Heart right ventricle (tissue), 16 donors: ENCODE data around the gene MACROD2. TPM values are rescaled to one million over a fixed set of nuclear protein-coding genes. Genes with fewer than 3 reads are reported as not detected.

ENCODE experiments used
- ATAC-seq, 8 donors: fragments of 200-7000 bp; cut with Tn5 transposase; one replicate each; pipeline ENCODE4 v1.9.1; 2020; ENCODE audit warnings: mild to moderate bottlenecking in 8 of 8, moderate library complexity in 8 of 8, moderate number of reproducible peaks in 1 of 8
- DNase-seq, 2 donors: peaks; one replicate each; pipeline ENCODE4 v3.0.0-alpha.2; 2020
- H3K27ac ChIP-seq, 10 donors: fragments of 200-600 bp; sonication (generic) in 2 of 10; one replicate each; pipeline versions ENCODE4 v1.5.0 to v1.8.0; 2020 to 2022; ENCODE audit warnings: mild to moderate bottlenecking in 3 of 10
- H3K27me3 ChIP-seq, 7 donors: fragments of 200-600 bp; one replicate each; pipeline ENCODE4 v1.8.0; 2021 to 2022; ENCODE audit warnings: mild to moderate bottlenecking in 2 of 7
- H3K36me3 ChIP-seq, 9 donors: fragments of 200-600 bp; sonication (generic) in 1 of 9; one replicate each; pipeline versions ENCODE4 v1.5.0 to v1.8.0; 2020 to 2022; ENCODE audit warnings: mild to moderate bottlenecking in 2 of 9
- H3K4me1 ChIP-seq, 9 donors: fragments of 200-600 bp; sonication (generic) in 1 of 9; one replicate each; pipeline versions ENCODE4 v1.5.0 to v1.8.0; 2020 to 2022; ENCODE audit warnings: mild to moderate bottlenecking in 4 of 9
- H3K4me3 ChIP-seq, 10 donors: fragments of 200-600 bp; sonication (generic) in 2 of 10; one replicate each; pipeline versions ENCODE4 v1.5.0 to v1.8.0; 2020 to 2022; ENCODE audit warnings: mild to moderate bottlenecking in 7 of 10, moderate library complexity in 2 of 10
- H3K9me3 ChIP-seq, 11 donors: fragments of 200-600 bp in 10 of 11; sonication (generic) in 2 of 11; one replicate each; pipeline versions ENCODE4 v1.5.0 to v1.8.0; 2013 to 2022; ENCODE audit warnings: mild to moderate bottlenecking in 2 of 11, control low read depth in 1 of 11, moderate library complexity in 1 of 11
- WGBS, 2 donors: extraction: QIAGEN DNeasy Blood & Tissue Kit; methylation state at CpG; one replicate each; pipeline ENCODE4 v1.1.7; 2013; ENCODE audit warnings: inconsistent platforms in 1 of 2; 5-methylcytosine and 5-hydroxymethylcytosine counted together
- intact Hi-C, 10 donors: fragments of 100-400 bp; cut with DNase I; formaldehyde crosslinking; loops; one replicate each; pipeline versions ENCODE4 v1.11.1 to v1.14.2; 2022
- polyA plus RNA-seq, 2 donors: library from polyadenylated mRNA; stranded (reverse); fragments of 200-250 nt; gene quantifications; one replicate each; pipeline ENCODE4 v1.2.3, GENCODE V29; 2013
- total RNA-seq, 10 donors: library from RNA; stranded (reverse); fragmentation: NEBNext Ultra II Directional in 3 of 10; extraction: Animal tissue kit (Norgen Biotek cat#: 25700) in 3 of 10; gene quantifications; one replicate each; pipeline versions ENCODE4 v1.2.1 to v1.2.4, GENCODE V29; 2021 to 2023
- TF ChIP-seq, protein P1 (sequence below), 9 donors: fragments of 200-600 bp; sonication (generic) in 2 of 9; IDR thresholded peaks; one replicate each; pipeline versions ENCODE4 v1.5.0 to v1.8.0; 2021 to 2022; ENCODE audit warnings: antibody characterized with exemption in 9 of 9, mild to moderate bottlenecking in 5 of 9, moderate library complexity in 1 of 9
- donor health status: Arrhythmogenic right ventricular cardiomyopathy.
- donor health status: ischemic (EF 13 %, LVEDD 7.1; RV severe dilation, severe dysfunction).
- donor health status: healthy with polysubstance abuse.
- donor health status: DM: no; HTN: yes; CAD: no.
- donor health status: DM: no; HTN: no; CAD: no.
- donor health status: ischemic (EF 25% LVEDD 6.9; RV normal size, moderate dysfunction).
- donor health status: ischemic (EF 25% LVEDD 5.7; RV mildly dilated, moderate dysfunction).
- donor health status: healthy.
- donor health status: DM: yes; HTN: yes; CAD: no.
- donor health status: Ischemic cardiomyopathy.
- donor health status: ischemic (EF 35%, LVEDD 5.7; RV mildly dilated, moderate dysfunction).
- donor health status: nonischemic (EF 11% LVEDD 7.7; RV severe dilation, severe dysfunction).
- donor health status: DM: yes; HTN: yes; CAD: no.
- donor health status: PGD.
- donor health status: ischemic (EF 29% LVEDD 5.4; RV normal size, mild dysfunction).
- donor health status: nonischemic (EF 23%, LVEDD 6.1; RV moderate dilation, normal function).

MACROD2 gene
- total and polyA plus RNA-seq, 12 donors: 0.28 to 6.4 (median 4.1) TPM

DNA sequence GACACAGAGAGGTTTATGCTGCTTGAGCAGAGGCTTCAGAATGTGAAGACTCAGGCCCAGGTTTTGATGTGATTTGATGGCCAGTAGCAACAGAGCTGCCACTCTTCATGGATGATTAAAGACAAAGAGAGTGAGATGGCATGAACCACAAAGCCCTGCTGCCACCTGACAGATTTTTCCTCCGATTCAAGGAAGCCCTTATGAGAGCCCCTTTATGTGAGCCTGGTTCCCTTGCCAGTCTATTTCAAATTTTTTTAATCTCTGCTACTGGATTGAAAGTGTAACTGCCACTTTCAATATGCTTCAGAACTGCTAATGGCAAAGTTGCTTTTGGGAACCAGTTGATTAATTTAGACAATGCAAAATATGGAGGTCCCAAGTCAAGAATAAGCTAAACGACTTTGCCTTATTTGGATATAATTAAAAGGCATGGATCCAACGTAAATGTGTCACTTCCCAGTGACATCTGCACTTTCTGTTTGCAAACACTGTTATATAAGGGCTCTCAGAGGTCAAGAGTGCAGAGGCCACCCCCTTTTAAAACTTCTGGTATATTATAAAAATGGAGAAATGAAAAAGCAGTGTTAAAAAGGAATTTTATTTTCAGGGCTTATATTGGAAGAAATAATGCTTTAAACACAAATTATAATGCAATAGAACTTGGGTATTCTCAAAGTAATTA lies 581.0 kb downstream of the MACROD2 start:
- 65 to 70% methylated on average over 3 of the region's 3 CpGs for WGBS, 2 donors
- TF ChIP-seq, protein P1, sequence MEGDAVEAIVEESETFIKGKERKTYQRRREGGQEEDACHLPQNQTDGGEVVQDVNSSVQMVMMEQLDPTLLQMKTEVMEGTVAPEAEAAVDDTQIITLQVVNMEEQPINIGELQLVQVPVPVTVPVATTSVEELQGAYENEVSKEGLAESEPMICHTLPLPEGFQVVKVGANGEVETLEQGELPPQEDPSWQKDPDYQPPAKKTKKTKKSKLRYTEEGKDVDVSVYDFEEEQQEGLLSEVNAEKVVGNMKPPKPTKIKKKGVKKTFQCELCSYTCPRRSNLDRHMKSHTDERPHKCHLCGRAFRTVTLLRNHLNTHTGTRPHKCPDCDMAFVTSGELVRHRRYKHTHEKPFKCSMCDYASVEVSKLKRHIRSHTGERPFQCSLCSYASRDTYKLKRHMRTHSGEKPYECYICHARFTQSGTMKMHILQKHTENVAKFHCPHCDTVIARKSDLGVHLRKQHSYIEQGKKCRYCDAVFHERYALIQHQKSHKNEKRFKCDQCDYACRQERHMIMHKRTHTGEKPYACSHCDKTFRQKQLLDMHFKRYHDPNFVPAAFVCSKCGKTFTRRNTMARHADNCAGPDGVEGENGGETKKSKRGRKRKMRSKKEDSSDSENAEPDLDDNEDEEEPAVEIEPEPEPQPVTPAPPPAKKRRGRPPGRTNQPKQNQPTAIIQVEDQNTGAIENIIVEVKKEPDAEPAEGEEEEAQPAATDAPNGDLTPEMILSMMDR (IDR thresholded peaks at IDR 0.05): no peak
- no peak for DNase-seq

DNA sequence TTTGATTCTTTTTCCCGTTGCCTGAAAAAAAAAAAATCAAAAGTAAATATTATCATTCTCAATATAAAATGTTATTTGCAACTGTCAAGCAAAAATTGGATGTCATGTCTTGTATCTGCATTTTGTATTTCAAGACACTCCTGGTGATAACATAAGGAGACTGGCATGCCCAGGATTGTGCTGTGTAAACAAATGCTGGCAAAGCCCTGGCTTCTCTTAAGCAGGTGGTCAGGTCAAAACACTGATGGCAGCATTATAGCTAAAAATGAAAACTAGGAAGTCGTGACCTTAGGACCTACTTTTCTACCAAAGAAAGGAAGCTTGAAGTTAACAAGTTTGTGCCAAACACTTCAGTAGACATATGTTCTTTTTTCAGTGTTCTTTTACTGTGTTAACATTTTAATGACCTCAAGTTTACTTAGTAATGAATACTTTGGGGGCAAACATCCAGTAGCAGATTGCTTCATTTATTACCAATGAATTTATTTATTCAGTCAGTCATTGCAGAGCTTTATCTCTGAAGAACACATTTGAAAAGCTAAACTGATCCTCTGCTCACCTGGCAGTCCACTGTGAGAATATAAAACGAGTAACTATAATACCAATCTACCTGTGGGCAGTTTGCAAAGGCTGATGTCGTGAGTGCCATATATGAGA lies 585.2 kb downstream of the MACROD2 start:
- Histone ChIP-seq H3K4me3 (no peak overlapping the region), H3K4me1 (no peaks in the 10 kb centered on the region), H3K36me3 (no peaks in the 10 kb centered on the region), H3K9me3 (no peaks in the 10 kb centered on the region), H3K27ac (no peak overlapping the region), H3K27me3 (no peaks in the 10 kb centered on the region)
- intact Hi-C loops: no loop called here
- TF ChIP-seq, protein P1 (IDR thresholded peaks at IDR 0.05): no peak
- WGBS, 2 donors: 72 to 80% methylated on average over 4 of the region's 4 CpGs
- DNase-seq (no peak), ATAC-seq (no peak)

More for the DNA sequence above, 581.0 kb downstream of the MACROD2 start:
- H3K36me3 ChIP-seq: no peaks in the 10 kb centered on the region
- peaks cover 0 to 6% (median 0%) of the 10 kb centered on the region in 11 donors for H3K9me3 ChIP-seq
- no peaks in the 10 kb centered on the region for H3K4me1 ChIP-seq
- H3K27me3 ChIP-seq: no peaks in the 10 kb centered on the region
- H3K4me3 ChIP-seq: no peak overlapping the region
- H3K27ac ChIP-seq: no peak overlapping the region
- intact Hi-C loops: no loop called here
- no peak for ATAC-seq

DNA sequence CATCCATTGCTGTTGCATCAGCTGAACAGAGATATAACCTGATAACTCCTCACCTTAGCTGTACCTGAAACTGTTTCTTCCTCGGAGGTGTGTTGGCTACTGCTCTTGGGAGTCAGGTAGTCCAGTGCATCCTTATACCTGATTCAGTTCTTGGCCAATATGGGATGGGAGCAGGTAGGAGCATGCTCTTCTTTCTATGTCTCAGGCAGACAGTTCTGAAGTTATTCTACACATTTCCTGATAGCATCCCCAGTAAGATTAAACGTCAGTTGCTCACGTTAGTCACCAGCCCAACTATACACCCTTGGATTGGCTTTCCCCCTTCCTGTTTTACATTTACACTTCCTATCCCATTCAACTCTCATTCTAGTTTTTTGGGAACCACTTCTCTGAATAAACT lies 586.4 kb downstream of the MACROD2 start:
- no peaks in the 10 kb centered on the region for H3K36me3 ChIP-seq
- 60 to 76% methylated on average over 3 of the region's 3 CpGs for WGBS, 2 donors
- TF ChIP-seq, protein P1 (IDR thresholded peaks at IDR 0.05): no peak
- intact Hi-C loops: no loop called here
- H3K4me3 ChIP-seq: no peak overlapping the region
- DNase-seq: no peak
- no peaks in the 10 kb centered on the region for H3K9me3 ChIP-seq
- H3K27me3 ChIP-seq: no peaks in the 10 kb centered on the region
- no peak for ATAC-seq
- H3K27ac ChIP-seq: no peak overlapping the region
- H3K4me1 ChIP-seq: no peaks in the 10 kb centered on the region

DNA sequence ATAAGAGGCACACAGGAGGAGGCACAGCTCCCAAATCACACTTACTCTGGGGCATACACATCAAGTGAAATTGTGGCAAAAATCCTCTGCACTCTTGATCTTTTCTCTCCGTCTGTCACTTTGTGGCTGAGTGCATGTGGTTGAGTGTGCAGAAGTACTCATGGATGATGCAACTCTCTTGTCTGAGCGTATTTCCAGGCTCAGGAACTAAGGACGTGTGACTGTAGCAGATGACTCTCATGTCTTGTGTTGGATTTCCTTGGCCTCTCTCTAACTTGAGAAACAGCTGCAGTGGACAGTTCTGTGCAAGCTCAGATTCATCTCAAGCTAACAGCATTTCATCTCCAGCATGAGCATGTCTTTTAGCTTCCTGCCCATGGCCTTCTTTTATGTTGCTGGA lies 587.5 kb downstream of the MACROD2 start:
- H3K27ac ChIP-seq: no peak overlapping the region
- H3K36me3 ChIP-seq: no peaks in the 10 kb centered on the region
- intact Hi-C loops: no loop called here
- DNase-seq: no peak
- no peak overlapping the region for H3K4me3 ChIP-seq
- ATAC-seq: no peak
- no peaks in the 10 kb centered on the region for H3K27me3 ChIP-seq
- no peaks in the 10 kb centered on the region for H3K4me1 ChIP-seq
- 54 to 80% methylated on average over 3 of the region's 3 CpGs for WGBS, 2 donors
- no peaks in the 10 kb centered on the region for H3K9me3 ChIP-seq
- TF ChIP-seq, protein P1 (IDR thresholded peaks at IDR 0.05): no peak
